ENCODE results near the gene CLMP. TPM values are rescaled to one million over a fixed set of nuclear protein-coding genes. Genes with fewer than 3 reads are reported as not detected.

CLMP gene
- polyA plus RNA-seq, 1 donor from 2014 or later = not detected

DNA sequence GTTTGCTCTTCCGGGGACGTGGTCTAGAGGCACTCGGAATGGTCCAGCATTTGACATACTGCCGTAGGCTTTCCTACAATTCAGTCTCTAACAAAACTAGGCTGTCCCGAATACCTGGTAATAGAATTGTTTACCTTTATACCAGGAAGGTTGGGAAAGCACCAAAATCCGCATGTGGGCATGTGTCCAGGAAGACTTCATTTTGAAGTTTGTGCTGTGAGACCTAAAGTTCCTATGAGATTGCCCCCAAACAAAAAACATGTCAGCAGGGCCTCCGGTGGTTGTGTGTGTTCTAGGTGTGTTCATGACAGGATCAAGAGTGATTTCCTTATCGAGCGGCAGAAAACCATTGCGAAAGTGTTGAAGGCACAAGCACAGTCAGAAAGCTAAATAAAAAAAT lies 159.2 kb downstream of the CLMP start:
- no peaks in the 10 kb centered on the region for H4K20me1 ChIP-seq (ENCODE audit: insufficient read depth)
- H3K27ac ChIP-seq (ENCODE audit: low read length) = no peak overlapping the region
- no peak overlapping the region for H3K4me2 ChIP-seq (ENCODE audit: low read length)
- H3K9ac ChIP-seq (ENCODE audit: low read length) = no peak overlapping the region
- H3K4me3 ChIP-seq (ENCODE audit: low read length) = no peak overlapping the region
- H3F3A ChIP-seq (ENCODE audit: insufficient read depth, low read length, poor library complexity, severe bottlenecking) = no peaks in the 10 kb centered on the region
- H3K27me3 ChIP-seq (ENCODE audit: insufficient read depth, low read depth, low read length) = no peaks in the 10 kb centered on the region
- no peaks in the 10 kb centered on the region for H3K9me3 ChIP-seq (ENCODE audit: low read length)
- TF ChIP-seq EZH2 (IDR thresholded peaks at IDR 0.05; ENCODE audit: borderline replicate concordance, insufficient read depth, low read length, poor library complexity, severe bottlenecking) = no peak
- TF ChIP-seq MXI1 (conservative IDR thresholded peaks at IDR 0.05; ENCODE audit: poor library complexity, severe bottlenecking) = no peak
- TF ChIP-seq, protein P1, sequence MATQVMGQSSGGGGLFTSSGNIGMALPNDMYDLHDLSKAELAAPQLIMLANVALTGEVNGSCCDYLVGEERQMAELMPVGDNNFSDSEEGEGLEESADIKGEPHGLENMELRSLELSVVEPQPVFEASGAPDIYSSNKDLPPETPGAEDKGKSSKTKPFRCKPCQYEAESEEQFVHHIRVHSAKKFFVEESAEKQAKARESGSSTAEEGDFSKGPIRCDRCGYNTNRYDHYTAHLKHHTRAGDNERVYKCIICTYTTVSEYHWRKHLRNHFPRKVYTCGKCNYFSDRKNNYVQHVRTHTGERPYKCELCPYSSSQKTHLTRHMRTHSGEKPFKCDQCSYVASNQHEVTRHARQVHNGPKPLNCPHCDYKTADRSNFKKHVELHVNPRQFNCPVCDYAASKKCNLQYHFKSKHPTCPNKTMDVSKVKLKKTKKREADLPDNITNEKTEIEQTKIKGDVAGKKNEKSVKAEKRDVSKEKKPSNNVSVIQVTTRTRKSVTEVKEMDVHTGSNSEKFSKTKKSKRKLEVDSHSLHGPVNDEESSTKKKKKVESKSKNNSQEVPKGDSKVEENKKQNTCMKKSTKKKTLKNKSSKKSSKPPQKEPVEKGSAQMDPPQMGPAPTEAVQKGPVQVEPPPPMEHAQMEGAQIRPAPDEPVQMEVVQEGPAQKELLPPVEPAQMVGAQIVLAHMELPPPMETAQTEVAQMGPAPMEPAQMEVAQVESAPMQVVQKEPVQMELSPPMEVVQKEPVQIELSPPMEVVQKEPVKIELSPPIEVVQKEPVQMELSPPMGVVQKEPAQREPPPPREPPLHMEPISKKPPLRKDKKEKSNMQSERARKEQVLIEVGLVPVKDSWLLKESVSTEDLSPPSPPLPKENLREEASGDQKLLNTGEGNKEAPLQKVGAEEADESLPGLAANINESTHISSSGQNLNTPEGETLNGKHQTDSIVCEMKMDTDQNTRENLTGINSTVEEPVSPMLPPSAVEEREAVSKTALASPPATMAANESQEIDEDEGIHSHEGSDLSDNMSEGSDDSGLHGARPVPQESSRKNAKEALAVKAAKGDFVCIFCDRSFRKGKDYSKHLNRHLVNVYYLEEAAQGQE (IDR thresholded peaks at IDR 0.05; ENCODE audit: borderline replicate concordance) = no peak
- no peak for TF ChIP-seq EP300 (conservative IDR thresholded peaks at IDR 0.05; ENCODE audit: poor library complexity, severe bottlenecking)
- TF ChIP-seq SMC3 (conservative IDR thresholded peaks at IDR 0.05; ENCODE audit: poor library complexity) = no peak
- TF ChIP-seq TAF1 (IDR thresholded peaks at IDR 0.05; ENCODE audit: low read depth) = no peak
- TF ChIP-seq, protein P2, sequence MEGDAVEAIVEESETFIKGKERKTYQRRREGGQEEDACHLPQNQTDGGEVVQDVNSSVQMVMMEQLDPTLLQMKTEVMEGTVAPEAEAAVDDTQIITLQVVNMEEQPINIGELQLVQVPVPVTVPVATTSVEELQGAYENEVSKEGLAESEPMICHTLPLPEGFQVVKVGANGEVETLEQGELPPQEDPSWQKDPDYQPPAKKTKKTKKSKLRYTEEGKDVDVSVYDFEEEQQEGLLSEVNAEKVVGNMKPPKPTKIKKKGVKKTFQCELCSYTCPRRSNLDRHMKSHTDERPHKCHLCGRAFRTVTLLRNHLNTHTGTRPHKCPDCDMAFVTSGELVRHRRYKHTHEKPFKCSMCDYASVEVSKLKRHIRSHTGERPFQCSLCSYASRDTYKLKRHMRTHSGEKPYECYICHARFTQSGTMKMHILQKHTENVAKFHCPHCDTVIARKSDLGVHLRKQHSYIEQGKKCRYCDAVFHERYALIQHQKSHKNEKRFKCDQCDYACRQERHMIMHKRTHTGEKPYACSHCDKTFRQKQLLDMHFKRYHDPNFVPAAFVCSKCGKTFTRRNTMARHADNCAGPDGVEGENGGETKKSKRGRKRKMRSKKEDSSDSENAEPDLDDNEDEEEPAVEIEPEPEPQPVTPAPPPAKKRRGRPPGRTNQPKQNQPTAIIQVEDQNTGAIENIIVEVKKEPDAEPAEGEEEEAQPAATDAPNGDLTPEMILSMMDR (IDR thresholded peaks at IDR 0.05; ENCODE audit: poor library complexity, severe bottlenecking) = no peak
- TF ChIP-seq POLR2AphosphoS5 (IDR thresholded peaks at IDR 0.05) = no peak
- TF ChIP-seq RAD21 (conservative IDR thresholded peaks at IDR 0.05) = no peak
- no peaks in the 10 kb centered on the region for H3K9me2 ChIP-seq (ENCODE audit: insufficient read depth, low read length)
- H3K36me3 ChIP-seq (ENCODE audit: insufficient read depth, low read length) = no peaks in the 10 kb centered on the region
- H2AFZ ChIP-seq (ENCODE audit: low read depth, low read length) = no peak overlapping the region
- H3K79me2 ChIP-seq (replicated peaks; ENCODE audit: insufficient read depth, low read length) = no peaks in the 10 kb centered on the region

DNA sequence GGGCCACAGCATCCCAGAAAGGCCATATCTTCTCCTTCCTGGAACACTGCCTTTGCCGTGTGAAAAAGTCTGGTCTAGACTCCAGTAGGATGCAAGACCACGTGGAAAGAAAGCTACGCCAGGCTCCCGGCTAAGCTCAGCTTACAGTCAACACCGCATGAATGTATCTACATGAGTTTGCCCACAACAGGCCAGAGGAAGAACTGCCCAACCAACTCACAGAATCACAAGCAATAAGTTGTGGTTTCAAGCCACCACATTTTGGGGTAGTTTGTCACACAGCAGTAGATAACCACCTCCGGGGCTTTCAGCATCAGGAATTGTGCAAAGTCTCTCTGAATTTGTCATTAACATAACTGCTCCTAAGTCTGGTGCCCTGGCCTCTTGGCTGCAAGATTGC lies 160.5 kb downstream of the CLMP start:
- TF ChIP-seq EZH2 (IDR thresholded peaks at IDR 0.05; ENCODE audit: borderline replicate concordance, insufficient read depth, low read length, poor library complexity, severe bottlenecking) = no peak
- TF ChIP-seq POLR2AphosphoS5 (IDR thresholded peaks at IDR 0.05) = no peak
- no peak for TF ChIP-seq MXI1 (conservative IDR thresholded peaks at IDR 0.05; ENCODE audit: poor library complexity, severe bottlenecking)
- TF ChIP-seq TAF1 (IDR thresholded peaks at IDR 0.05; ENCODE audit: low read depth) = no peak
- no peak for TF ChIP-seq SMC3 (conservative IDR thresholded peaks at IDR 0.05; ENCODE audit: poor library complexity)
- TF ChIP-seq, protein P1 (IDR thresholded peaks at IDR 0.05; ENCODE audit: borderline replicate concordance) = no peak
- no peak for TF ChIP-seq RAD21 (conservative IDR thresholded peaks at IDR 0.05)
- TF ChIP-seq, protein P2 (IDR thresholded peaks at IDR 0.05; ENCODE audit: poor library complexity, severe bottlenecking) = no peak
- no peak for TF ChIP-seq EP300 (conservative IDR thresholded peaks at IDR 0.05; ENCODE audit: poor library complexity, severe bottlenecking)
- Histone ChIP-seq H2AFZ (ENCODE audit: low read depth, low read length) (no peak overlapping the region), H4K20me1 (ENCODE audit: insufficient read depth) (no peaks in the 10 kb centered on the region), H3K79me2 (replicated peaks; ENCODE audit: insufficient read depth, low read length) (no peaks in the 10 kb centered on the region), H3K36me3 (ENCODE audit: insufficient read depth, low read length) (no peaks in the 10 kb centered on the region), H3K9me3 (ENCODE audit: low read length) (no peaks in the 10 kb centered on the region), H3K27me3 (ENCODE audit: insufficient read depth, low read depth, low read length) (no peaks in the 10 kb centered on the region), H3F3A (ENCODE audit: insufficient read depth, low read length, poor library complexity, severe bottlenecking) (no peaks in the 10 kb centered on the region), H3K4me2 (ENCODE audit: low read length) (no peak overlapping the region), H3K27ac (ENCODE audit: low read length) (no peak overlapping the region), H3K9ac (ENCODE audit: low read length) (no peak overlapping the region), H3K4me3 (ENCODE audit: low read length) (no peak overlapping the region), H3K9me2 (ENCODE audit: insufficient read depth, low read length) (no peaks in the 10 kb centered on the region)
